Hematopoietic multipotent progenitor cell treated with erythropoietin and hydrocortisone succinate and interleukin-3 and kit ligand, for 6 days (in vitro differentiated cells): ENCODE data around the gene FBXL19.

Source experiments
- DNase-seq: peaks from one replicate; pipeline ENCODE4 v3.0.0-alpha.2; 2015

FBXL19 gene

DNA sequence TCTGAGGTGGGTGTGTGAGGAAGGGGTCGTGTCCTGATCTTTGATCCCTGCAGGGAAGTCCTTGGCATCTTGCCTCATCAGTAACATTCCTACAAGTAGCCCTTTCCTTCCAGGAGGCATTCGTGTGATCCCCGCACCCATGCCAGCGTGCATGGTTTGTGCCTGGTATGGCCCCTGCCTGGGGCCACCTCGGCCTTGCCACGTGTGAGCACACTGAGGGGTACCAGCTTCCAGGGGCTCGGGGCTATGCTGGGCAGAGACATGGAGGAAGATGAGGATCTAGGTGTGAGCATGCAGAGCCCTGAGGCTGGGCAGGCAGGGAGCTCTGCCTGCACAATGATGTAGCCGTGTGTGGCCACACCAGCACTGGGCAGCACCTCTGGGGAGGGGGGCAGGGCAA is 67.7 kb downstream of the FBXL19 start:
- no peak for DNase-seq

DNA sequence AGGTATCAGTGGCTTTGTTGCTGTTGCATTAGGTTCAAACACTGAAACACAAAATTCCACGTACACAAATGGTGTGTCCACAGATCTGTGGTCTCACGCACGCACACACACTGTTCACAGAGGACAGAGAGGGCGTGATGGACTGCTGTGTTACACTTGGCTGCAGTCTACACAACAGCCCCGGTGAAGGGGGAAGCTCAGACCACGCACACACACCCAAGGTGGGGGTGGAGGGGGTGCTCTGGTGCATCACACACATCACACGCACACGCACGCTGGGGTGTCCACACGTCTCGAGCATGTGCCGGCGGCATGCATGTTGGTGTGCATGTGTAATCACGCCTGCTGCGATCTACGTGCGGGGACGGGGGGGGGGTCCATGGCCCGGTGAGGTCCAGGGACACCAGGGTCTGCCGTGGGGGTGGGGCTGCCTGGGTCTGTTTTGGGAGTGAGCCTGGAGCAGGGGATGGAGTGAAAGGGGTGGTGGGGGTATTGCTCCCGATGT is 69.0 kb downstream of the FBXL19 start:
- peak; percentile 29 for DNase-seq

DNA sequence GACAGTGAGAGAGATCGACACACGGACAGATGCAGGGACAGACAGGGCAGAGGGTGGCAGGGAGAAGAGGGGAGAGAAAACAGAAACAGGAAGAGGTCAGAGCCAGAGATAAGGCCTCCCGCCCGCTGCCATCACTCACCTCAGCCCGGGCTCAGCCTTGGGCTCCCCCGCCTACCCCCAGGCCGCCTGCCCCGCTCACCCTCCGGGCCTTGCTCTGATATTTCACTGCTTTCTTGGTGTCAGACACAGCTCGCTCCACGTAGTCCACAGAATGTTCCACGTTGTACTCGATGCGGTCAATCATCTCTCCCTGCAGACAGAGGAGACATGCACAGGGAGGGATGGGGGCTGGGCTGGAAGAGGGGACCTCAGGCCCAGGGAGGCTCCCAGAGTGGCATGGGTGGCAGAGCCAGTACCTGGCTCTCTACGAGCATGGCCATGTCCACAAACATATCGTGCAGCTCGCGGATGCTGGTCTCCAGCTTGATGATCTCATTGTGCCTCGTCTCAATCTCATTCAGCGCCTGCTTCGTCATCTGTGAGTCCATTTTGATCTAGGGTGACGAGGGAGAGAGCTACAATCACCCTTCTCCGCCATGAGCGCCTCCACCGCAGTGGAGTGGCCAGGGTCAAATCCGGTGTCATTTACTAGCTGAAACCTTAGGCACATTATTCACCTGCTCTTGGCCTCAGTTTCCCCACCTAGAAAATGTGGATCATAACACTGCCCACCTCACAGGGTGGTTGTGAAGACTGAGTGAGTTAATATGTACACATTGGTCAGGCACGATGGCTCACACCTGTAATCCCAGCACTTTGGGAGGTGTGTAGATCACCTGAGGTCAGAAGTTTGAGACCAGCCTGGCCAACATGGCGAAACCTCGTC is 69.8 kb downstream of the FBXL19 start:
- peak; percentile 82 for DNase-seq

DNA sequence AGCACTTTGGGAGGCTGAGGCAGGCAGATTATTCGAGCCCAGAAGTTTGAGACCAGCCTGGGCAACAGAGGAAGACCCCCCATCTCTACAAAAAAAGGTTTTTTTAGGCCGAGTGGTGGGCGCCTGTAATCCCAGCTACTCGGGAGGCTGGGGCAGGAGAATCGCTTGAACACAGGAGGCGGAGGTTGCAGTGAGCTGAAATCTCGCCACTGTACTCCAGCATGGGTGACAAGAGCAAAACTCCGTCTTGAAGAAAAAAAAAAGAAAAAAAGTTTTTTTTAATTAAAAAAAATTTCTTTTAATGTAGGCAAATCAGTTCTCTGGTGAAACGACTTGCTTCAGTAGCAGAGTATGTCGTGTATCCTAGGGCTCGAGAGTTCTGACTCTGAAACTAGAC is 72.6 kb downstream of the FBXL19 start:
- no peak for DNase-seq

DNA sequence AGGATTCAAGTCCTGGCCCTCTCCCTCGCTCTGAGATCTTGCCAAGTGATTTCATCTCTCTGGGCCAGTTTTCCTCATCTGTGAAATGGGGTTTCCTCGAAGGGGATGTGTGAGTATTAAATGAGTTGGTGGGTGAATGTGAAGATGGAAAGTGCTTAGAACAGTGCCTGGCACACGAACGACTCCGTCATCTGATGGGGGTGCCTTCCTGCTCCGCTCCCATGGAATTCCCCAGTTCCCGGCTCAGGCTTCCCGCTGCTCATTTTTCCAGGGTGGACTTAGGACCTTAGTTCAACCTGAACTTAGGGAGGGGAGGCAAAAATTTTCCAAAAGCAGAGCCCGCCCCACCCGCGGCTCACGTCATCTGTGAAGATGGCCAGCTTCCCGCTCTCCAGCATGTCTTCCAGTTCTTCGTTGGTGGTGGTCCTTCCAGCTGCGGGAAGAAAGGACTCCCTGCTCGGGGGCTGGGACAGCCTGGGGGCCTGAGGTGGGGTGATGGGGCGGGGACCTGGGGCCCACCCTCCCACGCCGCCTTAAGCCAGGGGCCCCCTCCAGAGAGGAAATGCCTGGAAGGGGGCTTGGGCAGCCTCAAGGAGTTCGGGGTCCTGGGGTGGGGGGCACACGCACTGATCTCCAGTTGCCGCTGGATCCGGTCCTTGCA is 73.1 kb downstream of the FBXL19 start:
- no peak for DNase-seq

DNA sequence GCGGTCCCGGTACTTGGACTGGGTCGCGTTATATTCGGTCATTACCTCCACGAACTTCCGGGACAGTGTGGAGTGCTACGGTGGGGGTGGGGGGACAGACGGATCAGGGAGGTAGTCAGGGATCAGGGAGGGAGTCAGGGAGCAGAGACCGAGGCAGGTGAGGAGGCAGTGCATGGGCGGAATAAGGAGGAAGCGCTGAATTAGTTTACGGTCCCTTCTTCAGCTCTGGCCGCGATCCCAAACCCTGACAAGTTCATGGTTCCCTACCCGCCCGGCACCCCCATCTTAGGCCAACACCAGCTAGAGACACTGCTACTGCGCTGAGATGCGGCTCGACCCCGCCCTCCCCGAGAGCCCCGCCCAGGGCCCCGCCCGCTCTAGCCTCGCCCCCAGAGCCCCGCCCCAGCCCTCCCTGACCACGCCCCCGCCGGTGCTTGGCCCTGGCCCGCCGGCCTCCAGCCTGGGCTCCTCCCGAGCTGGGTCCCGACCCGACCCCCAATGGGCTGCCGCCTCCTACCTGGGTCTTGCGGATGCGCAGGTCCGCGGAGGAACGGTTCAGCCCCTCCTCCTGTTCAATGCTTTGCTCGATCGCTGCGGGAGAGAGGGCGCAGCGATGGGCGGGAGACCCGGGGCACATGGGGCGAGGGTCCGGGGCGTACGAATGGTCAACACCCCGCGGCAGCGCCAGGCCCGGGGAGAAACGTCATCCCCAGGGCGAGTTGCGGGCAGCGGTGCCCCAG is 73.8 kb downstream of the FBXL19 start:
- peak; percentile 92 for DNase-seq

DNA sequence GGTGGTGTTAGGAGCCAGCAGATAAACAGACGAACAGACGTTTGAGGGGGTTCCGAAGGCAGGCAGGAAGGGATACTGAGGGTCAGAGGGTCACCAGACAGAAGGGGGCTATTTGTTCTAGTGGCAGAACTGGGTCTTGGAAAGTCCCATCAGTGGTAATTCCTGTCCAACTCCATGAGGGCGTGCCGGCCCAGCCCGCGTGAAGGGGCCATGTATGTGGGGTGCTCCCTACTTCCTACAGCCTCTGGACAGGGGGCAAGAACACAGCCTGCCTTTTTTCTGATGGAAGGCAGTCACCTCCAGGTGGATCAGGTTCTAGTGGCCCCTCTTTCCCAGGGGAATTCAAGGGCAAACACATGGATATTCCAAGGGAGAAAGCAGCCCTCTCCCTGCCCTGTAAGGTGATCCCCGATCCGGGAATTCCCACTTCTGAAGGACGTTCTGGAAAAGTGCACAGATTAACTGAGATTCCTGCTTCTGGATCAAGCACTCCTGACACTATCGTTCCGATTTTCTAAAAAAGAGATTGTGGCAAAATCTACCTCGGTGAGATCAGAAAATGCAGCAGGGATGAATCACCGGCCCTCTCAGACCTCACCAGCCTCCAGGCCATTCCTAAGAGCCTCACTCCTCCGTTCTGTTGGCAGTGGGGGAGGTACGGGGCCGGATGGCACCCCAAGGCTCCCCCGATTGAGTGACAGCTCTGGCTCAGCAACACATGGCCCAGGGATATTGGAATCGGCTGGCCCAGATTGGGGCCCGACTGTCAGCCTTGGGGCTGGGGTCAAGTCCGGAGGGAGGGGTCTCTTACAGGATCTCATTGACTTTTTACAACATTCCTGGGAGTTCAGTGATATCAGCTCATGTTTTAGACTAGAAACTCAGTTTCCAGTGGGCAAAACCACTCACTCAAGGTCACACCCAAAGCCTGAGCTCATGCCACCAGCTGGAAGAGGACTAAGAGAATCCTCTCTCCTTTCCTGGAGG is 74.6 kb downstream of the FBXL19 start:
- no peak for DNase-seq
